Fibroblast of the conjunctiva (primary cell): Measurements from ENCODE around the gene KLRG1.
A peak's percentile ranks its signal among the peaks of the same experiment; 100 is the strongest.

ENCODE experiments used
- DNase-seq: peaks from one replicate; pipeline ENCODE4 v3.0.0-alpha.2; 2010; ENCODE audit warnings: low read depth

The KLRG1 gene

GRCh38 chr12:8989413-8989812 is at the start of gene KLRG1:
TSS of gene KLRG1 (plus strand) at chr12:8989546. CDS start at chr12:8989636, 90 bp downstream.
- no peak for DNase-seq

- DNase-seq, result no peak
These were observed 47.5 kb upstream of the KLRG1 start for GRCh38 chr12:8941691-8942478.

GRCh38 chr12:8943565-8944186 is 45.7 kb upstream of the KLRG1 start:
- no peak for DNase-seq

- DNase-seq, result no peak
These were observed 42.6 kb upstream of the KLRG1 start for GRCh38 chr12:8946733-8947132.

DNA sequence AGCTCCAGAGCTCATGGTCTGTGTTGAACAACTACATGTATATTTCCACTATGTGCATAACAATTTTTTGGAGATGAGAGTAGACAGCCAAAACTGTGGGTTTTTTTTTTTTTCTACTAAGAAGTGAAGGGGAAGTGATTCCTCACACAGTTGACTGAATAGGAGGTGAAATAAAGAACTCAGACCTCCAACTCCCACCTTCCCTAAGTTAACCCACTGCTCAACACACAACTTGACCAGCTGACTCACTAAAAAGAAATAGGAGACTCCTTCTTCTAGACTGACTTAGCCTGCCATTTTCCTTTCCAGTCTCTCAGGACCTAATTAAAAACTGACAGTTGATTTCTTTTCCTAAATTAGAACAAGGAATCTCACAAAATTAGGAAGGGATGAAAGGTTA is 41.6 kb upstream of the KLRG1 start:
- no peak for DNase-seq

DNA sequence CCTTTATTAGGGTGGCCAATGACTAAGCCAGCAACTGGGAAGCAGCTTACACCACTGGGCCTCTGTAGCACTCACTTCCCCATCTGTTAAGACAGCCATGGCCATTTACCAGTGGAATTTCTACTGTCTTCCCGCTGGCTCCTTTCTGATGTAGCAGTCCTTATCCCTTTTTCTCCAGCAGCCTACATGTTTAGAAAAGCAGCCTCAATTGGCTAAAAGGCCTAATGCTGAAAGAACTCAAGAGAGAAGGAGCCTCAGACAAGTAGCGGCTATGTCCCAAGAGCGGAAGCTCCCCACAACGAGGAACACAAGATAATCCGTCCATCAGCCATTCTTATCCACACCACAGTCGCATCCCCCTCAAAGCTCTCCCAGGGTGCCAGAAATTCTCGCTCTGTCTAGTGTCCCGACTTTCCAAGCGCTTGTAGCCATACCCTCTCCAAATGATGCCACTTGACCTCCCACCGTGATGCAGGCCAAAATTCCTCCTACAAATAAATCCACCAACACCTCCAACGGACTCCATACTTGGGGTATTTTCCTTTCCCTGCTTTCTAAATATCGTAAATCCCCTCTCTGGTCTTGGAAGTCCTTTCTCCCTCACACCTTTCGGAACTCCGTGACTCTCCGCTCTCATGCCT is 40.5 kb upstream of the KLRG1 start:
- no peak for DNase-seq

DNA sequence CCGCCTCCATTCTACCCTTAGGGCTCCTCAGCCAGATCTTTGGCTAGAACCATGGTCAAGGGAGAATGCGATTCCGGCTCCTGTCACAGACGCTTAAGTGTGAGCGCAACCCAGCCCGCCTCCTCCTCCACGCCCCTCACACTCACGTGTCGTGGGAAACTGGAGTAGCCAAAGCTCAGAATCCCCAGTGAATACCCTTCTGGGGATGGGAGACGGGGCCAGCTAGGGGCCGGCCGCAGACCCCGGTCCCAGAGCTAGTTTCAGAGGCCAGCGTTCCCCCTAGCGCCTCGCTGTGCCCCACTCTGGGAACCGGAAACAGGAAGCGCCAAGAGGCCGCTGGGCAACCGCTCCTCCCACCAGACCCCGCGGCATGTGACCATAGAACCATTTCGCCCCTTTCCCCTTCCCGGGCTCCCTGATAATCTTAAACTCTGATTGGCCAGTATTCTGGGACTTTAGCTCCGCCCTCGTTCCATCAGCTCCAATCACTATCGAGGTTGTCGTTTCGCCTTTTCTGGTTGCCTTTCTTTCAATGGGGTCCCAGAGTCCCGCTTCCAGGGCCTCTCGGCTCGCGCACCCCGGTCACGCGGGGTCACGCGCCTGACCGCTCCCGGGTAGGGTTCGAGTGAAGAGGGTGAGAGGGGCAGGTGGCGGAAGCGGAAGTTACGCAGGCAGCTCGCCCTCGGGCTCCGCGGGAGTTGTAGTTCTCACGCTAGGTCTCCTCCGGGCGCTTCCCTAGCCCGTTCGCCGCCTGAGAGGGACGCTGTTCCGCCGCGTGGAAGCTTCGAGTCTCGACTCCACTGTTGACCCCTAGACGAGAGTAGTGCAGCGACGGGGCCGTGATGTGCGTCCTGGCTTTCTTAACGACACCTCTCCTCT is 39.8 kb upstream of the KLRG1 start, which contains the start of gene M6PR:
Gene M6PR, minus strand, starts transcription at position 304 of the 879 bp plus-strand sequence. CDS start 3,241 bp downstream, outside the sequence.
- DNase-seq, result peak; percentile 85

DNA sequence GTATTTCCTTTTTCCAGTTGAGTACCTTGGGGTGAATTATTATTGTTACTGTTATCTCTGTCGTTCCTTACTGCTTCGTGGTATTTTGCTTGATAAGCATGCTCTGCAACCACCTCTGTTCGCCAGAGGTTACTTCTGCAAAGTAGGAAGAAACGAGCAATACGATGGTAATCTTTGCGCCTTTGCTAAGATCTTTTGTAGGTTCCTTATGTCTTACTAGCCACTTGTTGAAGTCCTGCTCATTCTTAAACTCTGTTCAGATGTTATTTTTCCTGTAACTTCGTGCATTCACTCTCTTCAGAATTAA is 39.2 kb upstream of the KLRG1 start:
- DNase-seq, result no peak

GRCh38 chr12:8950702-8951478 is 38.5 kb upstream of the KLRG1 start:
- DNase-seq, result no peak

DNA sequence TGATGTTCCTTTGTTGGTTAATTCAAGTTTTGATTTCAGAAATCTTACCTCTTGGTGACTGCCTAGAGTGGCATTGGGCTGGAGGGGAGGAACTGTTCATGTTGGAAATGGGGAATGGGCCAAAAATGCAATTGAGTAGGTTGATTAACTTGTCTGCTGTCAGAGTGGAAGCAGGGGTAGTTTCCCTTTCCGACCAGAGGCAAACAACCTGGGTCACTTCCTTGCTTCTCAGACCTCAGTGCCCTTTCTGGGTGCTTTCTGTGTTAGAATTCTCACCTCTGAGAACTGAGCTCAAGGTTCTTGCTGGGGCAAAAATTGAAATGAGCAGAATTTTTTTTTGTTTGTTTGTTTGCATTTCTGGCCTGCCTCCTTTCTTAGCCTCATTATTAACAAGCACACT is 37.6 kb upstream of the KLRG1 start:
- DNase-seq, result no peak

DNA sequence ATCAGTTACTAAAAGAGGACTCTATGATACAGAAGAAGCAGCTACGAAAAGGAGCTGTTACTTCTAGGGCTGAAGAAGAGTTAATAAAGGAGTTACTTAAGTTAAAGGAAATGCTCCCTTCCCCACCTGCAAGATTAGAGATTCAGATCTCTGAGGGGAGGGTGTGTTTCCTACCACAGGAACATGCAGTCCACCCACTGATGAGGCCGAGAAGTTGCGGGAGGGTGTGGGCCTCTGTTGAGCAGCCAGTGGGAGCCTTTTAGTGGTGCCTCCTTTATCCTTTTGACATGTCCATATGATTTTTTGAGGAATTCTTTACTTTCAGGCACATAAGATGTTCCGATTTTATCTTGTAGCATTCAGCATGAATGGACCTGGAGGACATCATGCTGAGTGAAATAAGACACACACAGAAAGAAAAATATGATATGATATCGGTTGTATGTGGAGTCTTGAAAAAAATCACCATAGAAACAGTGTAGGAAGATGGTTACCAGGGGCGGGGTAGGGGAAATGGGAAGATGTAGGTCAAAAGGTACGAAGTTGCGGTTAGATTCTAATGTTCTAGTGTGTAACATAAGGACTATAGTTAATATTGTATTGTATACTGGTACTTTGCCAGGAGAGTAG is 35.5 kb upstream of the KLRG1 start:
- no peak for DNase-seq

DNA sequence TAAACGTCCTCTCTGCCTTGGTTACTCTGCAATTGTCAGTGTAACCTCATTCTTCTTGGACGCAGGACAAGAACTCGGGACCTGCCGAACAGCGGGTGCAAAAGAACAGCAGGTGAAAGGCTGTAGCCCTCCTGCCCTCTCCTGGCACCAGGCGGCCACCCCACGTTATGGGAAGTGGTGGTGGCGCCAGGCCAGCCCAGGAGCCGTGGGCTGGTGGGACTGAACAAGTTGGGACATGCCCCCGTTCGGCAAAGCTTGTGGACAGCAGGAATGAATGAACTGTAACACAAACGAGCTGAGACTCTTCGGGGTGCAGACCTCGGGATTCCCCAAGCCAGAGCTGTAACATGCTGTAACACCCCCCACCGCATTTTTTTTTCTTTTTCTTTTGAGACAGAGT is 33.3 kb upstream of the KLRG1 start:
- DNase-seq, result no peak

DNA sequence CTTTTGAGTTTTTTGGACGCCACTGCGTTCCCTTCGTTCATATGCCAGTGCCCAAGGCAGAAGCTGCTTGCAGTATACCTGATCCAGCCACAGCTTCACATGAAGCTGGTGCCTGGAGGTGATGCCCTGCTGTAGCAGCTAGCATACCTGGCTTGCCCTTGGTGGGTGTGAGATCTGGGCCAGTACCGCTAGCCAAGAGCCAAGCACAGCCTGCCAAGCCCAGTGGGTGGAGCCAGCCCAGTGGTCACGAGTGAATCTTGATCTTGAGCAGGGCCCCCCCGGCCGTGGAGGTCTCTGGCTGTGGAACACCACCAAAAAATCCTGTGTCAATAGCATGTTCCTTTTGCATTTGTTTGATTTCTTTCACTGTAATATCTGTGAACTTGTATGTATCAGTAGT is 32.6 kb upstream of the KLRG1 start:
- DNase-seq, result no peak

DNA sequence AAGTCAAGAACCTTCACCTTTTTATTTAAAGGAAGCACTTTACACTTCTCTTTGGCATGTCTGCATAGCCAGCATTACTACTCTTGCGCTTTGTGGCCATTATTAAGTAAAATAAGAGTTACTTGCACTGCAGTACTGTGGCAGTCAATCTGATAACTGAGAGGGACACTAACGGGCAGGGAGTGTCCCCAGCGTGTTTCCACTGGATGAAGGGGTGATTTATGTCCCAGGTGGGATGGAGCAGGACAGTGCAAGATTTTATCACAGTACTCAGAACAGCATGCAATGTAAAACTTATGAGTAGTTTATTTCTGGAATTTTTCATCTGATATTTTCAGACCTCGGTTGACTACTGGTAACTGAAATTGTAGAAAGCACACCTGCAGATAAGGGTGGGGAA is 31.8 kb upstream of the KLRG1 start:
- no peak for DNase-seq

DNA sequence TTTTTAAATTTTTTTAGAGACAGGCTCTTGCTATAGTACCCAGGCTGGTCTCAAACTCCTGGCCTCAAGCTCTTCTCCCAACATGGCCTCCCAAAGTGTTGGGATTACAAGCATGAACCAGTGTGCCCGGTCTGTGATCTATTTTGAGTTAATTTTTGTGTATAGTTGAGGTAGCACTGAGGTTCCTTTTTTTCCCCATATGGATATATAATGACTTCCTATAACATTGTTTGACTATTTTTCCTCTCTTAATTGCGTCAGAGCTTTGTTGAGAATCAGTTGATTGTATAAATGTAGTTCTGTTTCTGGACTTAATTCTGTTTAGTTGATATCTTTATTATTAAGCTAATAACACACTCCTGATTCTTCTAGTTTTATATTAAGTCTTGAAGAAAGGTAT is 31.3 kb upstream of the KLRG1 start:
- DNase-seq, result no peak

GRCh38 chr12:8960176-8960575 is 29.2 kb upstream of the KLRG1 start:
- DNase-seq, result no peak

GRCh38 chr12:8968761-8969160 is 20.6 kb upstream of the KLRG1 start:
- no peak for DNase-seq

DNA sequence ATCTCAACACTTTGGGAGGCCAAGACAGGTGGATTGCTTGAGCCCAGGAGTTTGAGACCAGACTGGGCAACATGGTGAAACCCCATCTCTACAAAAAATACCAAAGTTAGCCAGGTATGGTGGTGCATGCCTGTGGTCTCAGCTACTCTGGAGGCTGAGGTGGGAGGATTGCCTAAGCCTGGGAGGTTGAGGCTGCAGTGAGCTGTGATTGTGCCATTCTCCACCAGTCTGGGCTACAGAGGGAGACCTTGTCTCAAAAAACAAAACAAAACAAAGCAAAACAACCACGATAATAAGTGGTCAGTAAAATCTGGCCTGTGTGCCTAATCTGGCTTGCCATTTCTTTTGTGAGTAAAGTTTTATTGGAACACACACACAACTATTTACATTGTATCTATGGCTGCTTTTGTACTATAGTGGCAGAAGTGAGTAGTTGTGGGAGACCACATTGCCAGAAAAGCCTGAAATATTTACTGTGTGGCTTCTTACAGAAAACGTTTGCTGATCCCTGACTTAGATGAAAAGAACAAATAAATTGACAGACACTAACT is 19.4 kb upstream of the KLRG1 start:
- DNase-seq, result no peak

GRCh38 chr12:8970432-8970831 is 18.9 kb upstream of the KLRG1 start:
- DNase-seq, result no peak

GRCh38 chr12:8980137-8980536 is 9.2 kb upstream of the KLRG1 start:
- no peak for DNase-seq
